Measurements from ENCODE around the gene DCAF12.

DNA sequence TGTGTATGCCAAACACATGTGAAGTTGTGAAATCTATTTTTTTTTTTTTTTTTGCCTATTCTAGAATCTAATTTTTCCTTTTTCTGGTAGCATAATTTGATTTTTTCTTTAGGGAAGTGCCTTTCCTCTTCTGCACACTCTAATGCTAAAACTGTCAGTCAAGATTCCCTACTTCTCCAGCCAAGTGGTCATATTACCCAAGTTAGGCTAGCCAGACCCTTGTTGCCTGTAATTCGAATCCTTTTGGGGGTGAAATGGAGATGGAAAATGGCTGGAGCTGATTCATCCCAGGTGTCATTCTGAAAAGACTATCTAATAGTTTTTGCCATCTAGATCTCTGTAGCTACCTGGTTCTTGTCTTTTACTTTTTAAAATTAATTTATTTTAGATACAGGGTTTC, 27.6 kb upstream of the DCAF12 start:
- TF ChIP-seq, protein P1, sequence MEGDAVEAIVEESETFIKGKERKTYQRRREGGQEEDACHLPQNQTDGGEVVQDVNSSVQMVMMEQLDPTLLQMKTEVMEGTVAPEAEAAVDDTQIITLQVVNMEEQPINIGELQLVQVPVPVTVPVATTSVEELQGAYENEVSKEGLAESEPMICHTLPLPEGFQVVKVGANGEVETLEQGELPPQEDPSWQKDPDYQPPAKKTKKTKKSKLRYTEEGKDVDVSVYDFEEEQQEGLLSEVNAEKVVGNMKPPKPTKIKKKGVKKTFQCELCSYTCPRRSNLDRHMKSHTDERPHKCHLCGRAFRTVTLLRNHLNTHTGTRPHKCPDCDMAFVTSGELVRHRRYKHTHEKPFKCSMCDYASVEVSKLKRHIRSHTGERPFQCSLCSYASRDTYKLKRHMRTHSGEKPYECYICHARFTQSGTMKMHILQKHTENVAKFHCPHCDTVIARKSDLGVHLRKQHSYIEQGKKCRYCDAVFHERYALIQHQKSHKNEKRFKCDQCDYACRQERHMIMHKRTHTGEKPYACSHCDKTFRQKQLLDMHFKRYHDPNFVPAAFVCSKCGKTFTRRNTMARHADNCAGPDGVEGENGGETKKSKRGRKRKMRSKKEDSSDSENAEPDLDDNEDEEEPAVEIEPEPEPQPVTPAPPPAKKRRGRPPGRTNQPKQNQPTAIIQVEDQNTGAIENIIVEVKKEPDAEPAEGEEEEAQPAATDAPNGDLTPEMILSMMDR (IDR thresholded peaks at IDR 0.05), result no peak
- no peak for TF ChIP-seq POLR2A (IDR thresholded peaks at IDR 0.05)
